Stimulated activated CD4-positive, alpha-beta T cell treated with anti-CD3 and anti-CD28 coated beads, TNF-alpha, amount 100 ng/mL, for 24 hours (primary cell): ENCODE data around the gene ABLIM2.

Source experiments
- DNase-seq, 3 experiments: peaks; one replicate each; pipeline ENCODE4 v3.0.0-alpha.2; 2020; ENCODE audit warnings: low read depth in 3 of 3

Gene ABLIM2

GRCh38 chr4:8158710-8159536 lies at the start of gene ABLIM2:
TSS of gene ABLIM2 (minus strand) at chr4:8158813. CDS start at chr4:8158689, 124 bp downstream.
- DNase-seq, result peak; percentile 96 to 99 (median 98)

GRCh38 chr4:8207314-8207713 lies 48.7 kb upstream of the ABLIM2 start:
- DNase-seq, result no peak

- DNase-seq, result no peak
These were observed 47.4 kb upstream of the ABLIM2 start for GRCh38 chr4:8205749-8206611.

GRCh38 chr4:8205241-8205707 lies 46.7 kb upstream of the ABLIM2 start:
- no peak for DNase-seq

- DNase-seq, result no peak
These were observed 46.1 kb upstream of the ABLIM2 start for GRCh38 chr4:8204576-8205227.

GRCh38 chr4:8203817-8204216 lies 45.2 kb upstream of the ABLIM2 start:
- DNase-seq, result no peak

- DNase-seq, result no peak
These were observed 44.4 kb upstream of the ABLIM2 start for GRCh38 chr4:8203052-8203401.

GRCh38 chr4:8202108-8203051 lies 43.8 kb upstream of the ABLIM2 start:
- no peak for DNase-seq

- peak in 1 of 3 experiments; percentile 41 for DNase-seq
These were observed 42.7 kb upstream of the ABLIM2 start for GRCh38 chr4:8201321-8201781.

GRCh38 chr4:8200302-8200975 lies 41.8 kb upstream of the ABLIM2 start:
- peak in 2 of 3 experiments; percentile 12 to 19 for DNase-seq

GRCh38 chr4:8199594-8200301 lies 41.1 kb upstream of the ABLIM2 start:
- DNase-seq, result peak in 1 of 3 experiments; percentile 16

- peak; percentile 21 to 58 (median 27) for DNase-seq
These were observed 40.4 kb upstream of the ABLIM2 start, which contains the start of gene SH3TC1 for GRCh38 chr4:8198906-8199593. TSS of gene SH3TC1 (plus strand) at chr4:8199290. CDS start at chr4:8205195, 5,905 bp downstream.

- no peak for DNase-seq
These were observed 39.7 kb upstream of the ABLIM2 start for GRCh38 chr4:8198206-8198905.

- DNase-seq, result no peak
These were observed 38.9 kb upstream of the ABLIM2 start for GRCh38 chr4:8197521-8197920.

GRCh38 chr4:8195841-8196458 lies 37.3 kb upstream of the ABLIM2 start:
- DNase-seq, result no peak

GRCh38 chr4:8195431-8195830 lies 36.8 kb upstream of the ABLIM2 start:
- DNase-seq, result no peak

- no peak for DNase-seq
These were observed 36.0 kb upstream of the ABLIM2 start for GRCh38 chr4:8194306-8195242.
